ENCODE data around the gene SCAPER.
"Not testable (repeated sequence)": the region's sequence is repeated elsewhere in the genome, so short reads cannot be mapped to it uniquely, and the experiment has no call there.

The SCAPER gene

GRCh38 chr15:76904461-76905012 is 603 bp downstream of the SCAPER start:
- no peak for DNase-seq (ENCODE audit: low read depth in 2 of 2)

GRCh38 chr15:76903251-76903681 is 1.9 kb downstream of the SCAPER start:
- no peak for DNase-seq (ENCODE audit: low read depth in 2 of 2)

- no peak for DNase-seq (ENCODE audit: low read depth in 2 of 2)
Measured at GRCh38 chr15:76901965-76902364, 3.2 kb downstream of the SCAPER start.

GRCh38 chr15:76899931-76900310 is 5.2 kb downstream of the SCAPER start:
- DNase-seq (ENCODE audit: low read depth in 2 of 2): not testable (repeated sequence)

GRCh38 chr15:76899176-76899930 is 5.8 kb downstream of the SCAPER start:
- DNase-seq (ENCODE audit: low read depth in 2 of 2): not testable (repeated sequence)

- DNase-seq (ENCODE audit: low read depth in 2 of 2): no peak
Measured at GRCh38 chr15:76898102-76898501, 7.0 kb downstream of the SCAPER start.

- no peak for DNase-seq (ENCODE audit: low read depth in 2 of 2)
Measured at GRCh38 chr15:76894174-76894573, 11.0 kb downstream of the SCAPER start.

- DNase-seq (ENCODE audit: low read depth in 2 of 2): not testable (repeated sequence)
Measured at GRCh38 chr15:76892836-76893235, 12.3 kb downstream of the SCAPER start.

GRCh38 chr15:76887280-76888141 is 17.6 kb downstream of the SCAPER start:
- DNase-seq (ENCODE audit: low read depth in 2 of 2): not testable (repeated sequence)

- DNase-seq (ENCODE audit: low read depth in 2 of 2): no peak
Measured at GRCh38 chr15:76885212-76885611, 19.9 kb downstream of the SCAPER start.

- no peak for DNase-seq (ENCODE audit: low read depth in 2 of 2)
Measured at GRCh38 chr15:76875911-76876310, 29.2 kb downstream of the SCAPER start.

- DNase-seq (ENCODE audit: low read depth in 2 of 2): not testable (repeated sequence)
Measured at GRCh38 chr15:76873066-76873465, 32.1 kb downstream of the SCAPER start.

- no peak for DNase-seq (ENCODE audit: low read depth in 2 of 2)
Measured at GRCh38 chr15:76871930-76872329, 33.2 kb downstream of the SCAPER start.

- no peak for DNase-seq (ENCODE audit: low read depth in 2 of 2)
Measured at GRCh38 chr15:76868740-76869139, 36.4 kb downstream of the SCAPER start.

GRCh38 chr15:76866716-76867321 is 38.3 kb downstream of the SCAPER start:
- DNase-seq (ENCODE audit: low read depth in 2 of 2): no peak

- no peak for DNase-seq (ENCODE audit: low read depth in 2 of 2)
Measured at GRCh38 chr15:76866008-76866407, 39.1 kb downstream of the SCAPER start.

GRCh38 chr15:76865548-76865991 is 39.6 kb downstream of the SCAPER start:
- DNase-seq (ENCODE audit: low read depth in 2 of 2): no peak

GRCh38 chr15:76864586-76864985 is 40.6 kb downstream of the SCAPER start:
- DNase-seq (ENCODE audit: low read depth in 2 of 2): no peak

GRCh38 chr15:76863693-76864092 is 41.4 kb downstream of the SCAPER start:
- DNase-seq (ENCODE audit: low read depth in 2 of 2): no peak

GRCh38 chr15:76863123-76863522 is 42.0 kb downstream of the SCAPER start:
- no peak for DNase-seq (ENCODE audit: low read depth in 2 of 2)

GRCh38 chr15:76861815-76862397 is 43.2 kb downstream of the SCAPER start:
- no peak for DNase-seq (ENCODE audit: low read depth in 2 of 2)

GRCh38 chr15:76860201-76860600 is 44.9 kb downstream of the SCAPER start:
- DNase-seq (ENCODE audit: low read depth in 2 of 2): no peak
